ENCODE results near the gene IMPDH1.

- TF ChIP-seq CTCF (IDR thresholded peaks at IDR 0.05; ENCODE audit: low read length) (peak; percentile 94), EZH2phosphoT487 (IDR thresholded peaks at IDR 0.05; ENCODE audit: low read length) (no peak), EZH2 (optimal IDR thresholded peaks at IDR 0.05; ENCODE audit: low read depth, low read length) (no peak)
Measured at GRCh38 chr7:128387216-128388144, 22.3 kb downstream of the IMPDH1 start.
